ENCODE measurements around the gene CR1L.

- TF ChIP-seq, protein P1, sequence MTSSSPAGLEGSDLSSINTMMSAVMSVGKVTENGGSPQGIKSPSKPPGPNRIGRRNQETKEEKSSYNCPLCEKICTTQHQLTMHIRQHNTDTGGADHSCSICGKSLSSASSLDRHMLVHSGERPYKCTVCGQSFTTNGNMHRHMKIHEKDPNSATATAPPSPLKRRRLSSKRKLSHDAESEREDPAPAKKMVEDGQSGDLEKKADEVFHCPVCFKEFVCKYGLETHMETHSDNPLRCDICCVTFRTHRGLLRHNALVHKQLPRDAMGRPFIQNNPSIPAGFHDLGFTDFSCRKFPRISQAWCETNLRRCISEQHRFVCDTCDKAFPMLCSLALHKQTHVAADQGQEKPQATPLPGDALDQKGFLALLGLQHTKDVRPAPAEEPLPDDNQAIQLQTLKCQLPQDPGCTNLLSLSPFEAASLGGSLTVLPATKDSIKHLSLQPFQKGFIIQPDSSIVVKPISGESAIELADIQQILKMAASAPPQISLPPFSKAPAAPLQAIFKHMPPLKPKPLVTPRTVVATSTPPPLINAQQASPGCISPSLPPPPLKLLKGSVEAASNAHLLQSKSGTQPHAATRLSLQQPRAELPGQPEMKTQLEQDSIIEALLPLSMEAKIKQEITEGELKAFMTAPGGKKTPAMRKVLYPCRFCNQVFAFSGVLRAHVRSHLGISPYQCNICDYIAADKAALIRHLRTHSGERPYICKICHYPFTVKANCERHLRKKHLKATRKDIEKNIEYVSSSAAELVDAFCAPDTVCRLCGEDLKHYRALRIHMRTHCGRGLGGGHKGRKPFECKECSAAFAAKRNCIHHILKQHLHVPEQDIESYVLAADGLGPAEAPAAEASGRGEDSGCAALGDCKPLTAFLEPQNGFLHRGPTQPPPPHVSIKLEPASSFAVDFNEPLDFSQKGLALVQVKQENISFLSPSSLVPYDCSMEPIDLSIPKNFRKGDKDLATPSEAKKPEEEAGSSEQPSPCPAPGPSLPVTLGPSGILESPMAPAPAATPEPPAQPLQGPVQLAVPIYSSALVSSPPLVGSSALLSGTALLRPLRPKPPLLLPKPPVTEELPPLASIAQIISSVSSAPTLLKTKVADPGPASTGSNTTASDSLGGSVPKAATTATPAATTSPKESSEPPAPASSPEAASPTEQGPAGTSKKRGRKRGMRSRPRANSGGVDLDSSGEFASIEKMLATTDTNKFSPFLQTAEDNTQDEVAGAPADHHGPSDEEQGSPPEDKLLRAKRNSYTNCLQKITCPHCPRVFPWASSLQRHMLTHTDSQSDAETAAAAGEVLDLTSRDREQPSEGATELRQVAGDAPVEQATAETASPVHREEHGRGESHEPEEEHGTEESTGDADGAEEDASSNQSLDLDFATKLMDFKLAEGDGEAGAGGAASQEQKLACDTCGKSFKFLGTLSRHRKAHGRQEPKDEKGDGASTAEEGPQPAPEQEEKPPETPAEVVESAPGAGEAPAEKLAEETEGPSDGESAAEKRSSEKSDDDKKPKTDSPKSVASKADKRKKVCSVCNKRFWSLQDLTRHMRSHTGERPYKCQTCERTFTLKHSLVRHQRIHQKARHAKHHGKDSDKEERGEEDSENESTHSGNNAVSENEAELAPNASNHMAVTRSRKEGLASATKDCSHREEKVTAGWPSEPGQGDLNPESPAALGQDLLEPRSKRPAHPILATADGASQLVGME (CRISPR knock-in tag; IDR thresholded peaks at IDR 0.05) = no peak
- TF ChIP-seq USF1 (CRISPR knock-in tag; IDR thresholded peaks at IDR 0.05) (no peak), POLR2AphosphoS5 (IDR thresholded peaks at IDR 0.05; ENCODE audit: control insufficient read depth, insufficient read depth, low read depth, low read length) (no peak; the same call in 1 of the 2 replicates), POLR2A (conservative IDR thresholded peaks at IDR 0.05) (no peak), MXI1 (IDR thresholded peaks at IDR 0.05; ENCODE audit: low read depth, low read length) (no peak)
These were observed 46.9 kb downstream of the CR1L start for GRCh38 chr1:207691841-207692240.

Measured in K562 (cell line).